Measurements from ENCODE around the gene SLX9.

- TF ChIP-seq TAF1 (IDR thresholded peaks at IDR 0.05; ENCODE audit: borderline replicate concordance, low read depth, low read length) = no peak
- TF ChIP-seq POLR2A (IDR thresholded peaks at IDR 0.05; ENCODE audit: low read depth, low read length) = no peak
Measured at GRCh38 chr21:45020629-45021427, 81.0 kb downstream of the SLX9 start.
